Osteoblast (primary cell): ENCODE results near the gene CAMKMT. TPM values are rescaled to one million over a fixed set of nuclear protein-coding genes. Genes with fewer than 3 reads are reported as not detected.

ENCODE experiments used
- DNase-seq: peaks from one replicate; pipeline ENCODE4 v3.0.0; 2011; ENCODE audit warnings: low spot score, mixed read lengths; ENCODE audit not compliant: insufficient read length; ENCODE audit errors: missing footprints
- H2AFZ ChIP-seq: 2 replicates; pipeline ENCODE4 v1.6.0; 2011; ENCODE audit warnings: mild to moderate bottlenecking, low read length
- H3K27ac ChIP-seq: 2 replicates; pipeline ENCODE4 v1.5.1; 2011; ENCODE audit warnings: mild to moderate bottlenecking, low read depth, low read length, moderate library complexity
- H3K27me3 ChIP-seq: 2 replicates; pipeline ENCODE4 v1.6.0; 2012; ENCODE audit warnings: mild to moderate bottlenecking, control low read depth, inconsistent platforms, low read length, moderate library complexity; ENCODE audit not compliant: insufficient read depth
- H3K36me3 ChIP-seq: 2 replicates; pipeline ENCODE4 v1.5.1; 2011; ENCODE audit warnings: mild to moderate bottlenecking, low read length, control low read depth, moderate library complexity; ENCODE audit not compliant: insufficient read depth
- H3K4me1 ChIP-seq: 2 replicates; pipeline ENCODE4 v1.5.1; 2011; ENCODE audit warnings: mild to moderate bottlenecking, low read length, control low read depth, moderate library complexity; ENCODE audit not compliant: insufficient read depth
- H3K4me2 ChIP-seq: 2 replicates; pipeline ENCODE4 v1.6.0; 2011; ENCODE audit warnings: mild to moderate bottlenecking, low read length; ENCODE audit not compliant: insufficient read depth
- H3K4me3 ChIP-seq: fragments of 200-600 bp; sonication (generic); 3 replicates; pipeline ENCODE4 v1.5.1; 2012; ENCODE audit warnings: mild to moderate bottlenecking, low read length, inconsistent platforms; ENCODE audit not compliant: insufficient read depth
- H3K79me2 ChIP-seq: 2 replicates; pipeline ENCODE4 v1.6.0; 2012; ENCODE audit warnings: mild to moderate bottlenecking, low read length, control low read depth, inconsistent platforms; ENCODE audit not compliant: insufficient read depth
- H3K9me3 ChIP-seq: 2 replicates; pipeline ENCODE4 v1.5.1; 2011; ENCODE audit warnings: low read depth, low read length, control low read depth
- H4K20me1 ChIP-seq: 2 replicates; pipeline ENCODE4 v1.6.0; 2012; ENCODE audit warnings: mild to moderate bottlenecking, low read length, control low read depth; ENCODE audit not compliant: insufficient read depth
- CTCF ChIP-seq: IDR thresholded peaks from 2 replicates; pipeline ENCODE4 v1.5.1; 2011; ENCODE audit warnings: mild to moderate bottlenecking, low read depth, low read length, moderate library complexity; ENCODE audit errors: extremely low read depth
- total RNA-seq: library from RNA; depleted of rRNA; stranded (reverse); fragments of >200 nt; gene quantifications from 2 replicates; pipeline ENCODE4 v1.2.3, GENCODE V29; 2012

CAMKMT gene
- total RNA-seq, 1 donor, result 7.2 TPM

DNA sequence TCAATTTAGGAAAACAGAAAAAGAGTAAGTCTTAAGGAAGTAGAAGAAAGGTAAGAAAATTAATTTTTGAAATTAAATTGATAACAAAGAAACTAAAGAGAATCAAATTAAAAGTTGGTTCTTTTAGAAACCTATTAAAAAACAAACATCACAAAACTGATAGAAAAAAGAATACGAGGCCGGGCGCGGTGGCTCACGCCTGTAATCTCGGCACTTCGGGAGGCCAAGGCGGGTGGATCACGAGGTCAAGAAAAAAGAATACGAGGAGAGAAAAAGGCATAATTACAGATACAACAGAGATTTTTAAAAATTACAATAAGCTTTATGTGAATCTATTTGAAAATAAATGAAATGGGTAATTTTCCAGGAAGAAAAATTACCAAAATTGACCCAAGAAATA, 12.2 kb upstream of the CAMKMT start:
- Histone ChIP-seq H3K79me2 (peaks cover 42% of the 10 kb centered on the region), H3K27me3 (no peaks in the 10 kb centered on the region), H3K4me3 (no peak overlapping the region), H3K4me1 (peaks cover 49% of the 10 kb centered on the region), H3K27ac (peak overlapping the region; percentile 55), H3K9me3 (no peaks in the 10 kb centered on the region), H2AFZ (no peak overlapping the region), H3K36me3 (peaks cover 3% of the 10 kb centered on the region), H4K20me1 (peaks cover 22% of the 10 kb centered on the region), H3K4me2 (no peak overlapping the region)
- TF ChIP-seq CTCF, result no peak
- no peak for DNase-seq

DNA sequence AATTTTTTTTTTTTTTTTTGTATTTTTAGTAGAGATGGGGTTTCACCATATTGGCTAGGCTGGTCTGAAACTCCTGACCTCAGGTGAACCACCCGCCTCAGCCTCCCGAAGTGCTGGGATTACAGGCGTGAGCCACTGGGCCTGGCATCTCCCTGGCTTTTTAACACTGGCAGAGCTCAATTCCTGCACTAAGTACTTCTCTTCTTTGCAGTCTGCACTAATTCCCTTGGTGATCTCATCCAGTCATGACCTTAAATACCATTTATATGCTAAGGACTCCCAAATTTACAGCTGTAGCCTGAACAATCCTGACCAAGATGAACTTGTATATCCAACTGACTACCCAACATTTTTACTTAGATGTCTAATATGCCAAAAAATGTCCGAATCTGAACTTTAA, 10.7 kb upstream of the CAMKMT start:
- Histone ChIP-seq H3K27ac (peak overlapping the region; percentile 77), H3K79me2 (peaks cover 54% of the 10 kb centered on the region), H3K27me3 (no peaks in the 10 kb centered on the region), H3K36me3 (peaks cover 7% of the 10 kb centered on the region), H3K4me3 (no peak overlapping the region), H2AFZ (no peak overlapping the region), H3K4me1 (peaks cover 49% of the 10 kb centered on the region), H3K9me3 (no peaks in the 10 kb centered on the region), H3K4me2 (peak overlapping the region; percentile 58), H4K20me1 (peaks cover 26% of the 10 kb centered on the region)
- DNase-seq, result no peak
- TF ChIP-seq CTCF, result no peak

GRCh38 chr2:44351676-44352075, 10.1 kb upstream of the CAMKMT start:
- peaks cover 59% of the 10 kb centered on the region for H3K79me2 ChIP-seq
- H3K36me3 ChIP-seq, result peaks cover 7% of the 10 kb centered on the region
- no peak for TF ChIP-seq CTCF
- H3K27ac ChIP-seq, result peak overlapping the region; percentile 77
- H2AFZ ChIP-seq, result no peak overlapping the region
- peak overlapping the region; percentile 58 for H3K4me2 ChIP-seq
- no peak overlapping the region for H3K4me3 ChIP-seq
- peaks cover 26% of the 10 kb centered on the region for H4K20me1 ChIP-seq
- DNase-seq, result no peak
- no peaks in the 10 kb centered on the region for H3K9me3 ChIP-seq
- H3K4me1 ChIP-seq, result peaks cover 49% of the 10 kb centered on the region
- H3K27me3 ChIP-seq, result no peaks in the 10 kb centered on the region

DNA sequence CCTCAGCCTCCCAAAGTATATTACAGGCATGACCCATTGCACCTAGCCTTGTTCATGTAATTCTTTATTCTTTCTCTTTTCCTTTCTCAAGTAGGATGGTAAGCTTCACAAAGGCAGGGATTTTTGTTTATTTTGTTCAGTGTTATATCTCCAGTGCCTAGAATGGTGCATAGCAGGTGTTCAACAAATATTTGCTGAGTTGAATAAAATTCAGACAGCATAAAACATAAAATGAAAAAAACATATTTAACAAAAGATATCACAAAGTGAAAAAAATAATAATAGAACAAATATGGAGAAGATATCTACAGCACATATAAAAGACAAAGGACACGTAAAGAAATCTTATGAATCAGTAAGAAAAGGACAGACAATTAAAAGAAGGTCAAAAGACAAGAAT, 9.2 kb upstream of the CAMKMT start:
- Histone ChIP-seq H3K9me3 (no peaks in the 10 kb centered on the region), H4K20me1 (peaks cover 30% of the 10 kb centered on the region), H2AFZ (no peak overlapping the region), H3K27ac (no peak overlapping the region), H3K4me3 (no peak overlapping the region), H3K4me2 (no peak overlapping the region), H3K4me1 (peaks cover 44% of the 10 kb centered on the region), H3K27me3 (no peaks in the 10 kb centered on the region), H3K36me3 (peaks cover 7% of the 10 kb centered on the region), H3K79me2 (peaks cover 60% of the 10 kb centered on the region)
- DNase-seq, result no peak
- TF ChIP-seq CTCF, result no peak
